ENCODE data around the gene LEPR. TPM values are rescaled to one million over a fixed set of nuclear protein-coding genes. Genes with fewer than 3 reads are reported as not detected.

LEPR gene
- total RNA-seq, 1 experiment from 2014 or later, result 1.5 TPM

DNA sequence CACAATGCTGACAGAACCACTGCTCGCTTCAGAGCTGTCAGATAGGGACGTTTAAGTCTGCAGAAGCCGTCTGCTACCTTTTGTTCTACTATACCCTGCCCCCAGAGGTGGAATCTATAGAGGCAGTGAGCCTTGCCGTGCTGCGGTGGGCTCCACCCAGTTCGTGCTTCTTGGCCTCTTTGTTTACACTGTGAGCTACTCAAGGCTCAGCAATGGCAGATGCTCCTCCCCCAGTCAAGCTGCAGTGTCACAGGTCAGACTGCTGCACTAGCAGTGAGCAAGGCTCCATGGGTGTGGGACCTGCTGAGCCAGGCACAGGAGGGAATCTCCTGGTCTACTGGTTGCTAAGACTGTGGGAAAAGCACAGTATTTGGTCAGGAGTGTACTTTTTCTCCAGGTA, 47.1 kb downstream of the LEPR start:
- Histone ChIP-seq H3K9ac (ENCODE audit: low read length) (no peak overlapping the region), H3K9me2 (replicated peaks; ENCODE audit: insufficient read depth, low read length) (no peaks in the 10 kb centered on the region), H3K79me2 (ENCODE audit: low read length) (no peaks in the 10 kb centered on the region), H3K36me3 (ENCODE audit: insufficient read depth, low read length) (no peaks in the 10 kb centered on the region), H3K4me2 (ENCODE audit: low read depth, low read length, poor library complexity, severe bottlenecking) (no peak overlapping the region), H2AFZ (ENCODE audit: low read length) (no peak overlapping the region), H3K4me3 (ENCODE audit: low read length) (no peak overlapping the region), H3K4me1 (ENCODE audit: low read length) (no peaks in the 10 kb centered on the region), H3K27me3 (ENCODE audit: low read length) (no peaks in the 10 kb centered on the region), H4K20me1 (ENCODE audit: insufficient read depth, low read depth, low read length) (no peaks in the 10 kb centered on the region), H3K27ac (ENCODE audit: low read length) (no peak overlapping the region), H3K9me3 (ENCODE audit: low read length) (no peaks in the 10 kb centered on the region)
- DNase-seq, result no peak

DNA sequence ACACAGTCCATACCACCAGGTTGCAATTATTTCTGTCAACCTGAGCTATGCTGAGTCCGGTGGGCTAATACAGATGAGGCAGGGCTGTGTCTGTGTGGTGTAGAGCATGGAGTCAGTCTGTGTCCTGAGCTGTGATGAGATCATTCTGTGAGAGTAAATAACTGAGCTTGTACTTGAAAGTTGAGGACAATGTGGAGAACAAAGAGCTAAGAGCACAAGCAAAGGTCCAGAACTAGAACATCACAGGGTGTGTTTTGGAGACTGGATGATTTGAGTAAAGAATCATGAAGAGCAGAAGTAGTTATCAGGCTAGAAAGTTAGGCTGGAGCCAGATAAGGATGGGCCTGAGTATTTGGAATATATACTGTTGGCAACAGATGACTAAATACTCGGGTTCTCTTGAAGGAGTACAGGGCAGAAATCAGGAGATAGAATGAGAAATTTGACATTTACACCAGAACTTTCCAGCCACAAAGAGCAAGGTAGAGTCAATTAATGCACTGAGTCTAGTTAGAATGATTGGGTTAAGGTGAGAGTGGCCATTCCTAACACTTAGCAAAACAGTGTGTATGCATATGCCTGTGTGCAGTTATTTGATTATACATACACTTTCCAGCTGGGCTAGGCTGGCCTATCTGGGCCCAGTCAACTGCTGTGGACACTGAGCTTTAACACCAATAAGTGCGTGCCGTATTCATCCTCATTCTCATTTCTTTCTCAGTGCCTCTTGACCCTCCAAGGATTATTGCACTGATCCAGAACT, 48.8 kb downstream of the LEPR start:
- no peaks in the 10 kb centered on the region for H3K79me2 ChIP-seq (ENCODE audit: low read length)
- no peak overlapping the region for H3K9ac ChIP-seq (ENCODE audit: low read length)
- no peak for DNase-seq
- no peaks in the 10 kb centered on the region for H4K20me1 ChIP-seq (ENCODE audit: insufficient read depth, low read depth, low read length)
- H3K27me3 ChIP-seq (ENCODE audit: low read length), result no peaks in the 10 kb centered on the region
- no peaks in the 10 kb centered on the region for H3K36me3 ChIP-seq (ENCODE audit: insufficient read depth, low read length)
- no peak overlapping the region for H3K4me3 ChIP-seq (ENCODE audit: low read length)
- no peak overlapping the region for H2AFZ ChIP-seq (ENCODE audit: low read length)
- H3K4me1 ChIP-seq (ENCODE audit: low read length), result no peaks in the 10 kb centered on the region
- H3K4me2 ChIP-seq (ENCODE audit: low read depth, low read length, poor library complexity, severe bottlenecking), result no peak overlapping the region
- H3K9me3 ChIP-seq (ENCODE audit: low read length), result no peaks in the 10 kb centered on the region
- no peaks in the 10 kb centered on the region for H3K9me2 ChIP-seq (replicated peaks; ENCODE audit: insufficient read depth, low read length)
- H3K27ac ChIP-seq (ENCODE audit: low read length), result no peak overlapping the region

DNA sequence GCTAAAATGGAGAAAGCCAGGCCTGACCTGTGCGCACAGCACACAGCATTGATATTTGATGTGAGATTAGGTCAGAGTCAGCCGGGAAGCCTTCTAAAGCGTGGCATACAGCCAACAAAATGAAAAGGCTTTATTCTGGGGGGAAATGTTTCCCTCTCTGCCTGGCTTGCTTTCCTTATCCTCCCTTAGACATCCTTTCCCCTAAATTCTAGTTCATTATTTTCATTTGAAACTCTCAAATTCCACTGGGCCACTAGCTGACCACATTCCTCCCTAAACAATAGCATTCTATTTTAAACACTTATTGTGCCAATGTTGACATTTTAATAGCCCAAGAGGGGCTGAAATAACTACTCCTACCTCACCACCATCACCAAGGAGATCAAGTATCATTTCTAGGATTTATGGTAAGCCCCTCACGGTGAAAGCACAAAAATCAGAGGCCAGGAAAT, 49.4 kb downstream of the LEPR start:
- Histone ChIP-seq H2AFZ (ENCODE audit: low read length) (no peak overlapping the region), H3K27ac (ENCODE audit: low read length) (no peak overlapping the region), H3K79me2 (ENCODE audit: low read length) (no peaks in the 10 kb centered on the region), H3K4me1 (ENCODE audit: low read length) (no peaks in the 10 kb centered on the region), H3K27me3 (ENCODE audit: low read length) (no peaks in the 10 kb centered on the region), H3K4me3 (ENCODE audit: low read length) (no peak overlapping the region), H3K4me2 (ENCODE audit: low read depth, low read length, poor library complexity, severe bottlenecking) (no peak overlapping the region), H3K9me3 (ENCODE audit: low read length) (no peaks in the 10 kb centered on the region), H3K36me3 (ENCODE audit: insufficient read depth, low read length) (no peaks in the 10 kb centered on the region), H3K9me2 (replicated peaks; ENCODE audit: insufficient read depth, low read length) (no peaks in the 10 kb centered on the region), H4K20me1 (ENCODE audit: insufficient read depth, low read depth, low read length) (no peaks in the 10 kb centered on the region), H3K9ac (ENCODE audit: low read length) (no peak overlapping the region)
- DNase-seq, result no peak

Small RNA genes lying within 50 kb of the gene (small RNA-seq; reads per million reads assigned to genes)
- gene RNU2-15P, result not detected

Other genes starting within 250 kb of the LEPR start
- 0.37 and 0.72 TPM in 2 replicates for gene DNAJC6, start 111.1 kb upstream of the LEPR start, total RNA-seq (2014; rRNA removed; shearing (Covaris generic); ENCODE audit: low replicate concordance)
- 11.8 and 31.3 TPM in 2 replicates for gene LEPROT, start within 50 bp of the LEPR start, total RNA-seq (2014; rRNA removed; shearing (Covaris generic); ENCODE audit: low replicate concordance)

Measured in Karpas-422 (cell line).